Measurements from ENCODE around the gene CDK13.
"Not testable (repeated sequence)": the region's sequence is repeated elsewhere in the genome, so short reads cannot be mapped to it uniquely, and the experiment has no call there.

The CDK13 gene

DNA sequence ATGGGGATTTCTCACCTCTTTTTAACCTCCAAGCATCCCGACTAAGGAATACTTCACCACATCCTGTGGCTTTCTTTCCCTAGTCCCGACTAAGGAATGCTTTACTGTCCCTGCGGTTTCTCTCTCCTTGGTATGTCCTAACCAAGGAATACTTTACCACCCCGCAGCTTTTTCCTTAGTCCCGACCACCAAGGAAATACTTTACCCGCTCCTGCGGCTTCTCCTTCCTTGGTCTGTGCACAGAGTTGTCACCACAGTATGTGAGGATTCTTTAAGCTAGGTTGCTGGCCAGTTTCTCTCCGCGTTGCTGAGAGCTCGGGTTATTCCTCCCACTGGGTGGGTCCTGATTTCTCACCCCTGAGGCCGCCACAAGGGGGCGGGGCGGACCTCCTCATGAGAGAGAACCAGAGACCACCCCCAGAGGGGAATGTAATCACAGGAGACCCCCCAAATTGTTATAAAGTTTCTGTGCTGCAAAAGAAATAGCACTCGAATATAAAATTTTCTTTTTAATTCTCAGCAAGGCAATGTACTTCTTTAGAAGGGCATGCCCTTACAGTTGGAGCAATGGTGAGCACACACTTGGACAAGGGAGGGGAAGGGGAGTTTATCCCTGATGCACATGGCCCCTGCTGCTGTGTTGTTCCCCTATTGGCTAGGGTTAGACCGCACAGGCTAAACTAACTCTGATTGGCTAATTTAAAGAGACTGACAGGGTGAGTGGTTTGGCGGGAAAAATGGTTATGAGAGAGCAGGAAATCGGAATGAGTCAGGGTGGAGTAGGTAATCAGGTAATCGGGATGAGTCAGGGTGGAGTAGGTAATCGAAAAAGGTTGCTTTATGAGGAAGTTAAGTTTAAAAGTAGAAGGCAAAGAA is 197.6 kb downstream of the CDK13 start:
- TF ChIP-seq, protein P1, sequence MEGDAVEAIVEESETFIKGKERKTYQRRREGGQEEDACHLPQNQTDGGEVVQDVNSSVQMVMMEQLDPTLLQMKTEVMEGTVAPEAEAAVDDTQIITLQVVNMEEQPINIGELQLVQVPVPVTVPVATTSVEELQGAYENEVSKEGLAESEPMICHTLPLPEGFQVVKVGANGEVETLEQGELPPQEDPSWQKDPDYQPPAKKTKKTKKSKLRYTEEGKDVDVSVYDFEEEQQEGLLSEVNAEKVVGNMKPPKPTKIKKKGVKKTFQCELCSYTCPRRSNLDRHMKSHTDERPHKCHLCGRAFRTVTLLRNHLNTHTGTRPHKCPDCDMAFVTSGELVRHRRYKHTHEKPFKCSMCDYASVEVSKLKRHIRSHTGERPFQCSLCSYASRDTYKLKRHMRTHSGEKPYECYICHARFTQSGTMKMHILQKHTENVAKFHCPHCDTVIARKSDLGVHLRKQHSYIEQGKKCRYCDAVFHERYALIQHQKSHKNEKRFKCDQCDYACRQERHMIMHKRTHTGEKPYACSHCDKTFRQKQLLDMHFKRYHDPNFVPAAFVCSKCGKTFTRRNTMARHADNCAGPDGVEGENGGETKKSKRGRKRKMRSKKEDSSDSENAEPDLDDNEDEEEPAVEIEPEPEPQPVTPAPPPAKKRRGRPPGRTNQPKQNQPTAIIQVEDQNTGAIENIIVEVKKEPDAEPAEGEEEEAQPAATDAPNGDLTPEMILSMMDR (IDR thresholded peaks at IDR 0.05; ENCODE audit: low read depth, low read length) = peak; percentile 42
- Histone ChIP-seq H3K36me3 (no peaks in the 10 kb centered on the region), H3K4me3 (ENCODE audit: low read depth, low read length) (no peak overlapping the region), H3K27me3 (no peaks in the 10 kb centered on the region), H3K4me1 (no peaks in the 10 kb centered on the region), H3K9me3 (no peaks in the 10 kb centered on the region)
- DNase-seq = peak; percentile 27

DNA sequence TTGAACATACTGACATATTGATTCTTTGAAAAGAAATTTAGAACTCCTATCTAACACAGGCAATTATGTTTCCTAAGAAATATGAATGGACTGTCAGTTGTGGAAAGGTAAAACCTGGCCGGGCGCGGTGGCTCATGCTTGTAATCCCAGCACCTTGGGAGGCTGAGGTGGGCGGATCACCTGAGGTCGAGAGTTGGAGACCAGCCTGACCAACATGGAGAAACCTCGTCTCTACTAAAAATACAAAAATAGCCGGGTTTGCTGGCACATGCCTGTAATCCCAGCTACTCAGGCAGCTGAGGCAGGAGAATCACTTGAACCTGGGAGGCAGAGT is 198.2 kb downstream of the CDK13 start:
- not testable (repeated sequence) for H3K36me3 ChIP-seq; DNase-seq; H3K9me3 ChIP-seq; H3K4me3 ChIP-seq (ENCODE audit: low read depth, low read length); H3K27me3 ChIP-seq; H3K4me1 ChIP-seq

DNA sequence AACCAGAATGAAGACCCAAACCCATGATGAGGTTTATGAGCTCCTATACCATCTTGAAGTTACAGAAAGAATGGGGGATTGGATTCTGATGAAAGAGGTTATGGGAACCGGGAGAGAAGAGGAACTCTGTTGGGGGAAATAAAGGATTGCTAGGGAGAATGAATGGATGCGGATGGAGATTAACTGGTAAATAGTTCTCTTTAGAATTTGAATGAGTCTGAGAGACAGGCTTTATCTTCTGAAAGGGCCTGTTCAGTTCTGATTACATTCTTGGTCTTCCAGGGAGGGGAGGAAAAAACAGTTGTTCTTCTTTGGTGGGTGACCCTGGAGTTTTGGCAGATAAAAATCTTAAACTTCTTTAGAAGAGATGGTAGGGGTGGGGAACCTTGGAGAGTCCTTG is 198.6 kb downstream of the CDK13 start:
- no peaks in the 10 kb centered on the region for H3K36me3 ChIP-seq
- no peaks in the 10 kb centered on the region for H3K9me3 ChIP-seq
- H3K27me3 ChIP-seq = no peaks in the 10 kb centered on the region
- DNase-seq = no peak
- no peaks in the 10 kb centered on the region for H3K4me1 ChIP-seq
- TF ChIP-seq, protein P1 (IDR thresholded peaks at IDR 0.05; ENCODE audit: low read depth, low read length) = no peak
- H3K4me3 ChIP-seq (ENCODE audit: low read depth, low read length) = no peak overlapping the region
